NCI-H1092 treated with DMSO at 0.1 percent for 48 hours (cell line): ENCODE data around the gene AKR7A3.
"Not testable (repeated sequence)": the region's sequence is repeated elsewhere in the genome, so short reads cannot be mapped to it uniquely, and the experiment has no call there.

Source experiments
- DNase-seq: peaks from one replicate; lab custom pipeline; 2025; lab: John Stamatoyannopoulos, UW

The AKR7A3 gene

DNA sequence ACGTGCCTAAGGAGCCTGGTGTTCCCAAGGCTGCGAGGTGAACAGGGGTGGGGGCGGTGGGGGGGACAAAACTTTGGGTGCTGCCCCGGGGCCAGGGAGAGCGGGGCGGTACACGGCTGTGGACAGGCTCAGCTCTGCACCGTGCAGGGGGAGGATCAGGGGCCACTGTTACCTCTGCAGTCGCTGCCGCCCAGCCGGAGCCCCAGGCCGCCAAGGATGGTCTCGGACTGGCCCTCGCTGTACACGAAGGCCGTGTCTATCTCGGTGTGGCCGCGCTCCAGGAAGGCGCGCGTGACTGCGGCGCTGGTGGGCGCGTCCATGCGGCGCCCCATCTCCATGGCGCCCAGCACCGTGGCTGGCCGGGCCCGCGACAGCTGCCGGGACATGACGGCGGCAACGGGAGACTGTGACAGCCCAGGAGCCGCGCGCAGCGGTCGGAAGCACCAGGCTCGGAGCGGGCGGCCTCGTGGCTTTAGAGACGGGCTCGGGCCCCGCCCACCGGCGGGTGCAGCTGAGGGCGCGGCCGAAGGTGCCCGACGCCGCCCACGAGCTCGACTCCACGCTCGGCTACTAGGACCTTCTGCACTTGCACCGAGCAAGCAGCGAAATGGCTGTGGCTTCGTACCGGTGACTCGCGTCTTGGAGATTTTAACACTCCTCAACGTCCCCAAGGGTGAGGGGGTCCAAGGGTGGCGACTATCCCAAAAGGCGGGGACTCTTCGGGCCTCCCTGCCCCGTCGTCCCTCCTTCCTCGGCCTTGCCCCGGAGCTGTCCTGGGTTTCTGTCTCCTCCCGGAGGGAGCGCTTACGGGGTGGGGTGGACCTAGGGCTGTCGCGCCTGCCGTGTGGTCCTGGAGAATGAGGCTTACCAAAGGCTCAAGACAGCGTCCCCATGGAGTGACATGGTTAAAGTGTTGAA is at the start of gene AKR7A3:
AKR7A3 (minus strand) TSS at position 447 of the 918 bp plus-strand sequence; CDS start at position 386, 61 bp downstream.
- DNase-seq, result not testable (repeated sequence)

DNA sequence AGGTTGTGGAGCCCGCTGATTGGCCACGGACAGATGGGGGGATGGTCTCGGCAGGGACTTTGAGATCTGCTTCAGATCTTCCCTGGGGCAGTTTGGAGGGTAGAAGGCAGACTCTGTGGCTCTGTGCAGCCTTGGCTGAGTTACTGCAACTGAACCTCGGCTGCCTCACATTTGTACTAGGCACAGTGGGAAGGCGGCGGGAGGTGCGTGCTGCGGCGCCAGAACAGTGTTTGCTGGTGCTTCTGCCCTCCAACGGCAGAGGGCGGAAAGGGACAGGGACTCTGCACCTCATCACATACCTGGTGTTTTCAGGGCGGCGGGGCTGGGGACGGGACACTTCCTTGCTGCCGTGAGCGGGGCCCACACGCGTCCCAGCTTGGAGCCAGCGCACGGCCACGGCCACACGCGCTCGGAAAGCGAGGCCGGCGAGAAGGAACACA is 49.8 kb upstream of the AKR7A3 start:
- DNase-seq, result no peak

DNA sequence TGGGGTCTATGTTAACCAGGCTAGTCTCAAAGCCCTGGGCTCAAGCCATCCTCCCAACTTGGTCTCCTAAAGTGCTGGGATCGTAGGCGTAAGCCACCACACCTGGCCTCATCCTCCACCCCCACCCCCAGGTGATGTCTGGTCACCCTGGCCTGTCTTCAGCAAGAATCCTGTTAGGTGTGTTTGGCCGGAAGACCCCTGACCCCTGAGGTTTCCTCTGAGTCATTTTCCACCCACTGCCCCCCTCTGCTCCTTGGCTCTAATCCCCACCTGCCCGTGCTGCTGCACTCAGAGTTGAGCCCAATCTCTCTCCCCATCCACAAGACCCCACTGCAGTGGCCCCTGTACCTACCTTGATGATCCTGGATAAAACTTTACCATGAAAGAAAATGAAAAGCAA is 48.7 kb upstream of the AKR7A3 start:
- no peak for DNase-seq

- no peak for DNase-seq
Measured at GRCh38 chr1:19336543-19336942, 48.0 kb upstream of the AKR7A3 start.

GRCh38 chr1:19333587-19334354 is 45.2 kb upstream of the AKR7A3 start:
- DNase-seq, result no peak

DNA sequence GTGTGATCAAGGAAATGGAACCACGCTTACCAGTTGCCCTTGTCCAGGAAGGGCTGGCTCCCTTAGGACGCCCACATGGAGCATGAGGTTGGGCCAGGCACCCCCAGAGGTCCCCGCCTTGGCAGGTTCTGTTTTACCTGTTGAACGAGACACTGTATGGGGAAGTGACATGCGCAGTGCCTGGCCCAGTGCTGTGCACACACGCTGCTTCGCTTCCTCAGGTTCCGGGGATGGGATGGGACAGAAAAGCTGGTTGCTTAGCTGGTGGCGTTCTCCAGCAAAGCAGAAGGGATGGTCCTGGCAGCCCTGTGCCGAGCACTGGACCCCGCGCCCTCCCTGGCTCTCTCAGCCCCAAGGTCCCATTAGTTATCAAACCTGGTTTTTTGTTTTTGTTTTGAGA is 44.3 kb upstream of the AKR7A3 start:
- DNase-seq, result no peak

GRCh38 chr1:19331262-19331878 is 42.8 kb upstream of the AKR7A3 start:
- no peak for DNase-seq

DNA sequence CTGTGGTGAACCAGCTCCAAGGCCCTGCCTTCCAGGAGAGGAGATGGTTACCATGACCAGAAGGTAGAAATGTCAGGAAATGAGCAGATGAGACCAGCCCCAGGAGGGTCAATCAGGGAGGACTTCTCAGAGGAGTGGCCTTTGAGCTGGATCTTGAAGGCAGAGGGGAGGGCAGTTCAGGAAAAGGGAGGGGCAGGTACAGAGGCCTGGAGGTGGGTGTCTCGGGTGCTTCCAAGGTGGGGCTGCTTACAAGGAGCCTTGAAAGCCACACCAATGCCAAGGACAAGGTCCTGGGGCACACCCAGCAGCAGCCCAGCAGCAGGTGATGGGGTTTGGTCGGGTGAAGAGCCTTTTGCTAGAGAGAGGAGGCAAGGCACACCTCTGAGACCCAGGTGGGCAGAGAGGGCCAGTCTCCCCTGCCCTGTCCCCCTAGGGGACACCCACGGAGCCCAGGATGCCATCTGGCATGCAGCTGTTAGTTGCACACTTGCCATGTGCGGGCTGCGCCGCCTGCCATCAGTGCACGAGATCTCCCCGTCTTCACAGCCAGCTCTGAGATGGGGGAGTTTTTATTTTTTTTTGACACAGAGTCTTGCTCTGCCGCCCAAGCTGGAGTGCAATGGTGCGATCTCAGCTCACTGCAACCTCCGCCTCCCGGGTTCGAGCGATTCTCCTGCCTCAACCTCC is 42.0 kb upstream of the AKR7A3 start:
- no peak for DNase-seq

- DNase-seq, result no peak
Measured at GRCh38 chr1:19329611-19330010, 41.0 kb upstream of the AKR7A3 start.

DNA sequence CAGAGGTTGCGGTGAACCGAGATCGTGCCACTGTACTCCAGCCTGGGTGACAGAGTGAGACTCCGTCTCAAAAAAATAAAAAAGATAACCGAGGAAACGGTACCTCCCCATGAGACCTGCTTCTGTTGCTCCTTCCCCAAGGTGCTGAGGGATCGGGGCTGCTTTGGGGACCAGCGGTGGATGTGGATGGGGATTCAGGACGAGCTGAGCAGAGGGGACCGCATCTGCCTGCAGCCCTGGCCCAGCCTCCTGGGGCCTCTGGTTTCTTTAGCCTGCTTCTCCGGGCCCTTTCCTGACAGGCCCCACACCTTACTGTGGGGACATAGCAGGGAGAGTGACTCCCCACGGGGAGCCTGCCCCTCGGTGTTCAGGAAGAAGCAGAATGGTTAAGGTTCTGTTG is 40.6 kb upstream of the AKR7A3 start:
- DNase-seq, result no peak

GRCh38 chr1:19328486-19328885 is 39.9 kb upstream of the AKR7A3 start:
- DNase-seq, result no peak

GRCh38 chr1:19327736-19328135 is 39.2 kb upstream of the AKR7A3 start:
- no peak for DNase-seq

GRCh38 chr1:19327301-19327700 is 38.7 kb upstream of the AKR7A3 start:
- DNase-seq, result no peak

- no peak for DNase-seq
Measured at GRCh38 chr1:19326748-19327065, 38.1 kb upstream of the AKR7A3 start.

DNA sequence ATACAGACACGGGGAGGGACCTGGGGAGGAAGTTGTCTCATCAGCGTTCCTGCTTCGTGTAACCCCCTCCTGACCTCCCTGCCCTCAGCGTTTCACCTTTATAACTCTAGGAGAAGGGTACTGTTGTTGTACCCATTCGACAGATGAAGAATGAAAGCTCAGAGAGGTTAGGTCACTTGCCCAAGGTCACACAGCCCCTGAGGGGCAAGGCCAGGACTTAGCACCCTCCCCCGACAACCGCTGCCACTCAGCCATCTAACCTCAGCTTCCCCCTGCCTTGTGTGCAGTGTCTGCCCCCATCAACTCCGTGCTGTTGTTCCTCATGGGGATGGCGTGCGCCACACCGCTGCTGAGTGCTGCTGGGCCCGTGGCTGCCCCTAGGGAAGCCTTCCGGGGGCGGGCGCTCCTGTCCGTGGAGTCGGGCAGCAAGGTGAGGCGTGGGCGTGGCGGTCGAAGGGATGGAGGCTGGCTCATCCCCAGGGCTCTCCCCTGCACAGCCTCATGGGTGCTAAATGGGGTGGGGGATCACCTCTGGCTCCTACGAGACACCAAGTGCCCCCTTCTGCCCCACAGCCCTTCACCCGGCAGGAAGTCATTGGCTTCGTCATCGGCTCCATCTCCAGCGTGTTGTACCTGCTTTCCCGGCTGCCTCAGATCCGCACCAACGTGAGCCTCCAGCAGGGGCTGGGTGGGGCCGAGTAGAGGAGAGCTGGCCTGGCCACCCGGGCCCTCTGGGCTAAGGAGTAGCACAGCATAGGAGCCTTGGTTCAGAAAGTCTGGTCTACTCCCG is 37.6 kb upstream of the AKR7A3 start:
- no peak for DNase-seq

DNA sequence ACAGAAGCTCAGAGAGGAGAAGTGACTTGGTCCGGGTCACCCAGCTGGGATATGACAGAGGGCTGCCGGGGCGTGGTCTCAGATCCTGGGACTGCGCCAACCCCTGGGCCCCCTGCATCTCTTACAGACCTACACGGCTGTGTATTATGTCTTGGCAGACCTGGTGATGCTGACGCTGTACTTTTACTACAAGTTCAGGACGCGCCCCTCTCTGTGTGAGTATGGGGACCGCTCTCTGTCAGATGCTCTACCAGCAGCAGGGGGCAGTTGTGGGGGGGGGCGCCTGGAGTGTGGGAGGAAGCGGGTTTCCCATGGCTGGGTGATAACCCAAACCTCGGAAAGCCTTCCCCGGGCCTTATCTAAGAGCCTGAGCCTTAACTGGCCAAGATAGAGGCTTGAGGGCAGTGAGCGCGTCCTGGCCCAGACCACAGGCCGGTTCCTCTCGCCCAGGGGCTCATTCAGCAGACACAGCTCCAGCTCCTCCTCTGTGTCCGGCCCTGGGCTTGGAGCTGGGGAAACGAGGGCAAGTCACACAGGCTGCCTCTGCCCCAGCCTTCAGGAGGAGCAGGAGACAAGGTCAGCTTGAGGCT is 36.9 kb upstream of the AKR7A3 start:
- no peak for DNase-seq

DNA sequence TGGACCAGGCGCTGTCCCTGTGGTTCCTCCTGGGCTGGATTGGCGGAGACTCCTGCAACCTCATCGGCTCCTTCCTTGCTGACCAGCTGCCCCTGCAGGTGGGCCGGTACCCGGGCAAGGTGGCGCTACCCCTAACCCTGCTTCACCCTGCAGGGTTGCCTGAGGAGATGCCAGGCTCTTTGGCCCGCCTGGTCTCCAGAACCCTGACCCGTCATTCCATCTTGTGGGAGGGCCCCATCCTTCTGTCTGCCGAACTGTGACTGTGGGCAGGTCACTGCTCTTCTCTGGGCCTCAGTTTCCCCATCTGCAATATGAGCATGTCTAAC is 36.1 kb upstream of the AKR7A3 start:
- DNase-seq, result no peak

- DNase-seq, result no peak
Measured at GRCh38 chr1:19323987-19324664, 35.6 kb upstream of the AKR7A3 start.

GRCh38 chr1:19322481-19322880 is 33.9 kb upstream of the AKR7A3 start:
- no peak for DNase-seq

- DNase-seq, result no peak
Measured at GRCh38 chr1:19321071-19321470, 32.5 kb upstream of the AKR7A3 start.

DNA sequence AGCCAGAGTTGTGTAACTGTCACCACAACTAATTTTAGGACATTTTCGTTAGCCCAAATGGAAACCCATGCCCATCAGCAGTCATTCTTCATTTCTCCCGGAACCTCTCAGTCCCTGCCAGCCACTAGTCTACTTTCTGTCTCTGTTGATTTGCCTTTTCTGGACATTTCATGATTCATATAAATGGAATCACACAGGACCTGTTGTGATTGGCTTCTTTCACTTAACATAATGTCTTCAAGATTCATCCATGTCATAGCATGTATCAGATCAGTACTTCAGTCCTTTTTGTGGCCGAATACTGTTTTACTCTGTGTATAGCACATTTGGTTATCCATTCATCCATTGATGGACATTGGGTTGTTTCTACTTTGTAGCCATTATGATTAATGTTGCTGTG is 30.6 kb upstream of the AKR7A3 start:
- no peak for DNase-seq
